ENCODE data around the gene STK10.

The STK10 gene

GRCh38 chr5:172042183-172042582 lies 145.8 kb downstream of the STK10 start:
- TF ChIP-seq GLIS3 (CRISPR knock-in tag; IDR thresholded peaks at IDR 0.05) (no peak), ARNTL (CRISPR knock-in tag; IDR thresholded peaks at IDR 0.05; ENCODE audit: borderline replicate concordance, low read depth) (no peak), TCF4 (CRISPR knock-in tag; IDR thresholded peaks at IDR 0.05; ENCODE audit: borderline replicate concordance) (no peak), PPARA (CRISPR knock-in tag; IDR thresholded peaks at IDR 0.05; ENCODE audit: borderline replicate concordance) (no peak), ZFP30 (CRISPR knock-in tag; IDR thresholded peaks at IDR 0.05) (no peak), POU6F1 (CRISPR knock-in tag; IDR thresholded peaks at IDR 0.05; ENCODE audit: borderline replicate concordance, low read depth) (no peak), CREB5 (CRISPR knock-in tag; IDR thresholded peaks at IDR 0.05; ENCODE audit: low read depth) (no peak), ZNF565 (CRISPR knock-in tag; conservative IDR thresholded peaks at IDR 0.05; ENCODE audit: low read depth) (no peak), PATZ1 (CRISPR knock-in tag; IDR thresholded peaks at IDR 0.05; ENCODE audit: borderline replicate concordance) (no peak), BACH2 (CRISPR knock-in tag; IDR thresholded peaks at IDR 0.05; ENCODE audit: borderline replicate concordance) (no peak), ZC3H10 (CRISPR knock-in tag; IDR thresholded peaks at IDR 0.05) (no peak), SNAI2 (CRISPR knock-in tag; IDR thresholded peaks at IDR 0.05) (no peak), ISL1 (CRISPR knock-in tag; IDR thresholded peaks at IDR 0.05) (no peak), ZNF8 (CRISPR knock-in tag; IDR thresholded peaks at IDR 0.05) (no peak), OSR1 (CRISPR knock-in tag; IDR thresholded peaks at IDR 0.05) (no peak), ZFP3 (CRISPR knock-in tag; IDR thresholded peaks at IDR 0.05) (no peak), ZNF70 (CRISPR knock-in tag; IDR thresholded peaks at IDR 0.05) (no peak), CSDC2 (CRISPR knock-in tag; IDR thresholded peaks at IDR 0.05) (no peak), RARB (CRISPR knock-in tag; IDR thresholded peaks at IDR 0.05) (no peak), TOX (CRISPR knock-in tag; IDR thresholded peaks at IDR 0.05; ENCODE audit: borderline replicate concordance) (no peak)

GRCh38 chr5:172038167-172038566 lies 149.9 kb downstream of the STK10 start:
- TF ChIP-seq ESRRG (CRISPR knock-in tag; IDR thresholded peaks at IDR 0.05) = no peak
- no peak for TF ChIP-seq ISL1 (CRISPR knock-in tag; IDR thresholded peaks at IDR 0.05)
- no peak for TF ChIP-seq SNAI2 (CRISPR knock-in tag; IDR thresholded peaks at IDR 0.05)
- no peak for TF ChIP-seq BACH2 (CRISPR knock-in tag; IDR thresholded peaks at IDR 0.05; ENCODE audit: borderline replicate concordance)
- no peak for TF ChIP-seq ARNTL (CRISPR knock-in tag; IDR thresholded peaks at IDR 0.05; ENCODE audit: borderline replicate concordance, low read depth)
- TF ChIP-seq TOX (CRISPR knock-in tag; IDR thresholded peaks at IDR 0.05; ENCODE audit: borderline replicate concordance) = no peak
- ATAC-seq = no peak

More at GRCh38 chr5:172042183-172042582, 145.8 kb downstream of the STK10 start:
- no peak for ATAC-seq

GRCh38 chr5:172035049-172035448 lies 153.0 kb downstream of the STK10 start:
- no peak for ATAC-seq
- no peak for TF ChIP-seq SNAI2 (CRISPR knock-in tag; IDR thresholded peaks at IDR 0.05)

GRCh38 chr5:172031894-172032461 lies 156.0 kb downstream of the STK10 start:
- no peak for ATAC-seq
- TF ChIP-seq TOX (CRISPR knock-in tag; IDR thresholded peaks at IDR 0.05; ENCODE audit: borderline replicate concordance) = no peak
- TF ChIP-seq SNAI2 (CRISPR knock-in tag; IDR thresholded peaks at IDR 0.05) = no peak
- TF ChIP-seq RARB (CRISPR knock-in tag; IDR thresholded peaks at IDR 0.05) = no peak
- TF ChIP-seq CSRNP3 (CRISPR knock-in tag; IDR thresholded peaks at IDR 0.05) = no peak
- TF ChIP-seq ZNF565 (CRISPR knock-in tag; conservative IDR thresholded peaks at IDR 0.05; ENCODE audit: low read depth) = no peak
- no peak for TF ChIP-seq POU6F1 (CRISPR knock-in tag; IDR thresholded peaks at IDR 0.05; ENCODE audit: borderline replicate concordance, low read depth)
- no peak for TF ChIP-seq ZNF70 (CRISPR knock-in tag; IDR thresholded peaks at IDR 0.05)
- TF ChIP-seq PATZ1 (CRISPR knock-in tag; IDR thresholded peaks at IDR 0.05; ENCODE audit: borderline replicate concordance) = no peak
- TF ChIP-seq CREB5 (CRISPR knock-in tag; IDR thresholded peaks at IDR 0.05; ENCODE audit: low read depth) = no peak
- TF ChIP-seq ZFP3 (CRISPR knock-in tag; IDR thresholded peaks at IDR 0.05) = no peak
